DMS79 treated with DMSO at 0.1 percent for 48 hours (cell line): ENCODE measurements around the gene CEP164.
"Not testable (repeated sequence)": the region's sequence is repeated elsewhere in the genome, so short reads cannot be mapped to it uniquely, and the experiment has no call there.

ENCODE experiments used
- DNase-seq: peaks from one replicate; lab custom pipeline; 2025; lab: John Stamatoyannopoulos, UW

The CEP164 gene

DNA sequence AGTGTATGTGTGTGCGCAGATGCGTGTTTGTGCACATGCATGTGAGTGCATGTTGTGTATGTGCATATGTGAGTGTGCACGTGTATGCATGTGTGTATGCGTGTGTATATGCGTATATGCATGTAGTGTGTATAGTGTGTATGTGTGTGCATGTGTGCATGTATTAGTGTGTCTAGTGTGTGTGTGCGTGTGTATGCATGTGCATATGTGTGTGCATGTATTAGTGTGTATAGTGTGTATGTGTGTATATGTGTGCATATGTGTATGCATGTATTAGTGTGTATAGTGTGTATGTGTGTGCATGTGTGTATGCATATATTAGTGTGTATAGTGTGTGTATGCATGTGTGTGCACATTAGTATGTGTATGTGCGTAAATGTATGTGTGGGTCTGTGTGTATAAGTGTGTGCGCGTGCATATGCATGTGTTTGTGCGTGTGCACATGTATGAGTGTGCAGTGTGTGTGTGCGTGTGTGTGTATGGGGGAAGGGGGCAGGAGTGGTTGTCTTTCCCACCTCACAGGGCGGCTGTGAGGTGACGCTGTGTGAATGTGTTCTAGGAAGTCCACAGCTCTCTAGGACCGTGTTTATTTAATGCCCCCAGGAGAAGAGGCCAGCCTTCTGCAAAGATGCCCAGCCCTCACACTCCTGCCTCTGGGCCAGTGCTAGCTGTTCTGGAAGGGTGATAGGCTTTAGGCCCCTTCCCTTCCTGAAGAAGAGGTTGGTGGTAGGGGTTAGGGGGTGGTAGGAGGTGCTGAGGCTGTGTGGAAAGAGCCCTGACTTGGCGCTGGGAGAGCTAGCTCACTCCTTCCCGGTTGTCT, 114.6 kb downstream of the CEP164 start:
- DNase-seq: no peak

GRCh38 chr11:117442869-117443239, 115.2 kb downstream of the CEP164 start:
- no peak for DNase-seq

- peak; percentile 55 for DNase-seq
These were observed 115.9 kb downstream of the CEP164 start for GRCh38 chr11:117443266-117444186.

- peak; percentile 48 for DNase-seq
These were observed 116.6 kb downstream of the CEP164 start for GRCh38 chr11:117444256-117444655.

- DNase-seq: peak; percentile 43
These were observed 117.3 kb downstream of the CEP164 start for GRCh38 chr11:117444711-117445658.

DNA sequence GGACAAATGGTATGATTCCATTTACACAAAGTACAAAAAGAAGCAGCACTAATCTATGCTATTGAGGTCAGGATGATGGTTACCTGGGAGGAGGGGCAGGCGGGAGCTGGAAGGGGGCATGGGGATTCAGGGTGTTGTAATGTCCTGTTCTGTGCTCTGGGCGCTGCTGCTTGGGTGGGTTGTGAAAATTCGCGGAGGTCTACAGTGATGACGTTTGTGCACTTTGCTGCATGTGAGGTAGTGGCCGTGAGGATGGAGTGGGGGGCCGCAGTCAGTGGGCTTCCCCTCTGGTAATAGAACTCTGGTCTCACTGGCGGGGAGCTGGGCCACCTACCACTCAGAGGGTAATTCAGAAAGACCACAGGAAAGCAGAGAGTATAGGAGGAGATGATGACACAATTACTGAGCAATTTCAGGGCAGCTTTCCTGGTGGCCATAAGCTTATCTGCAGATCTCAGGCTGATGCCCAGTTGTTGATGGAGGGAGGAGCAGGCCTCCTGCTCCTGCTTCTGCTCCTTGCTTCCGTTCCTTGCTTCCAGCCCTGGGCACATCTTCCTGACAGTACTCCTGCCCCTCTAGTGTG, 121.5 kb downstream of the CEP164 start:
- DNase-seq: no peak

DNA sequence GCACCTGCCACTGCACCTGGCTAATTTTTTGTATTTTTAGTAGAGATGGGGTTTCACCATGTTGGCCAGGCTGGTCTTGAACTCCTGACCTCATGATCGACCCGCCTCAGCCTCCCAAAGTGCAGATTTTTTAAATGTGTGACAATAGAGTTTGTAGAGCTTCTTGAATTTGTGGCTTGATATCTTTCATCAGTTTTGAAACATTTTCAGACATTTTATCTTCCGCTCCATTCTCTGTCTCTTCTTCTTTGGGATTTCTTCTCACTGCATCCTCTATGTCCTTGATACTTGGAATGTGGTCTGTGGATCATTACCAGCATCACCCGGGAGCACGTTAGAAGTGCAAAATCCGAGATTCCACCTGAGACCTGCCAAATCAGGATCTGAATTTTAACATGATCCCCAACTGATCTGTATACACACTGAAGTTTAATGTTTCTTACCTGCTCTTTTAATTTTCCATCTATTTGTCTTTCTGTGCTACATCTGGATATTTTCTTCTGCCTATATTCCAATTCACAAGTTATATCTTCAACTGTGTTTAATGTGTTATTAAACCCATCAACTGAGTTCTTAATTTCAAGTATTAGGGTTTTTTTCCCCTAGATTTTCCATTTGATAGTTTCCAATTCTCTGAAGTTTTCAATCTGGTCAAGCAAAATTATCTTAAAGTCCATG, 126.4 kb downstream of the CEP164 start:
- DNase-seq: no peak

GRCh38 chr11:117454564-117454917, 126.9 kb downstream of the CEP164 start:
- DNase-seq: no peak

GRCh38 chr11:117456027-117456720, 128.5 kb downstream of the CEP164 start:
- no peak for DNase-seq

DNA sequence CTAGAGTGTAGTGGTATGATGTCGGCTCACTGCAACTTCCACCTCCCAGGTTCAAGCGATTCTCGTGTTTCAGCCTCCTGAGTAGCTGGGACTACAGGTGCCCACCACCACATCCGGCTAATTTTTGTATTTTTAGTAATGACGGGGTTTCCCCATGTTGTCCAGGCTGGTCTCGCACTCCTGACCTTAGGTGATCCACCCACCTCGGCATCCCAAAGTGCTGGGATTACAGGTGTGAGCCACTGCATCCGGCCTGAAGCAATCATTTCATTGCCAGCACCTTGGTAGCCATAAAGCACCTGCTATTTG, 129.0 kb downstream of the CEP164 start:
- DNase-seq: not testable (repeated sequence)

DNA sequence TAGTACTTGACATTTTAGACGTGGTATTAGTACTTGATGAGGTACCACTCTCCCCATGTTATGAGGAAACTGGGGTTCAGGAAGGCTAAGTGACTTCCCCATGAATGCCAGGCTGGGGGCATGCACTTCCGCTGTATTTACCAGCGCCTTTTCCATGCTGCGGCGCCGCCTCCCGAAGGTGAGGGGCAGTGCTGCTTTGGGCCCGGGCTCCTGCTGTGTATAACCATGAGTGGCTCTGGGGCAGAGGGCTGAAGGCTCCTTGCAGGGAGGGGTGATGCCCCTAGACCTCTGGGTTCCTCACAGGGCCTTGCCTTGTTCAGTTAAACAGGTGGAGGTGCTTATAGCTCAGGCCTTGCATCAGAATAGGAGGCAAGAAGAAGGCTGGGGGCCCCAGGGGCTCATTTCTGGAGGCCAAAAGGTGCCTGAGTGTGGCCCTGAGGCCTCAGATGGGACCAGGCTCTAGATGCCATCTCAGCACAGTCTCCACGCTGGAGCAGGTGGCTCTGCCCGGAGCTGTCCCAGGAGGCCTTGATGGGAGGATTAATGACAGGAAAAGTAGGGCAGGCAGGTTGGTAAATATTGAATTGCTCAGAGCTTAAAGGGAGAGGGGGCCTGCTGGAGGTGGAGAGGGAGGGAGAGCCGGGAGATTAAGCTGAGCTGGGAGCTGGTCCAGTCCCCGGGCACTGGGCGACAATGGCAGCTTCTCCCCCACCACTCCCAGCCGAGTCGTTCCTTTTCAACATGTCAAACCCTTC, 129.6 kb downstream of the CEP164 start:
- peak; percentile 90 for DNase-seq

GRCh38 chr11:117457835-117458234, 130.2 kb downstream of the CEP164 start:
- peak; percentile 90 for DNase-seq

GRCh38 chr11:117458275-117459122, 130.8 kb downstream of the CEP164 start:
- DNase-seq: peak; percentile 81

GRCh38 chr11:117459123-117459978, 131.7 kb downstream of the CEP164 start:
- DNase-seq: no peak

DNA sequence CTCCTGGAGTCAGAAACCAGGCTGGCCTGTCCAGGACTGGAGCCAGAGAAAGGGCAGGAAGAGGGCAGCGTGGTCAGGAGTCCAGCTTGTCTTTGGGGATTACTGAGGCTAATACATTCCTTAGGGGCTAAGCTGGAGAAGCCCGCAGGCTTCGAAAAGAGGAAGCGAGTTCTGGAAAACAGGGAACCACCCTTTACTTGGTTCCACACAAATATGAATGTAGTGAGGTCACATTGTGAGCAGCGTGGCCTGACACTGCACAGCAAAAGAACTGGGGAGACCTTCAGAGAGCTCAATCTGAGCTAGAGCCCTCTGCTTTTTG, 132.3 kb downstream of the CEP164 start:
- DNase-seq: no peak

- DNase-seq: no peak
These were observed 133.9 kb downstream of the CEP164 start for GRCh38 chr11:117461396-117462182.

DNA sequence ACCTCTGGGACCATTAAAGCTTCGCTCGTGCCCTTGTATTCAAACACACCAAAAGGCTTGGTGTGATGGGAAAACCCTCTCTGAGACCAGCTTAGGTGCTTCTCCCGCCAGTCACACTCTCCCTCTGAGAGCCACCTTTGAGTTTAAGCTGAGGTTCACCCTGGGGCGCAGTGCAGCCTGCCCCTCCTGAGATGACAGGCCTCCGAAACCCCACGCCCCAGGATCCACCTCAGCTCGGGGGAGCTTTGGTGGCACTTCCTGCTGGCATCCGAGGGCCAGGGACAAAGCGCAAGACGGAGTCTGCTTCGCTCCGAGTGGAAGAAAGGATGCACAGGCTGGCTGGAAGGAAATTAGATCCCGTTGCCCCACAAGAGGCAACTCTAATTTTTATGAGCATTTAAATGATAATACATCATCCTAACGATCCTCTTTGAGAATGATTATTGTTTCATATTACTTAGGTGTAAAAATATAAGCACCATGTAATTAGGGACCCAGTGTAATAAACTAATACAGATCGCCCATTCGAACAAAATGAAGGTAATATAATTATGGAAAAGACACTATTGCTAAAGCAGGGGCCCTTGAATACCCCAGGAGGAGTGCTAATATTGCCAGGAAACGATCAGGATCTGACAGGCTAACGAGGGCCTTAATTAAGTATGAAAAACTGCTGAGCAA, 134.7 kb downstream of the CEP164 start:
- DNase-seq: peak; percentile 34
